Chondrocyte (in vitro differentiated cells): Measurements from ENCODE around the gene YES1. TPM values are rescaled to one million over a fixed set of nuclear protein-coding genes. Genes with fewer than 3 reads are reported as not detected.

Experiments
- DNase-seq: peaks from one replicate; pipeline ENCODE4 v3.0.0; 2021; ENCODE audit warnings: mixed read lengths, low spot score
- H3K27ac Mint-ChIP-seq: one replicate; pipeline ENCODE4 v1.8.0; 2021; ENCODE audit warnings: mild to moderate bottlenecking, moderate library complexity, mixed read lengths; ENCODE audit not compliant: unreplicated experiment
- H3K27me3 Mint-ChIP-seq: 2 replicates; pipeline ENCODE4 v1.8.0; 2021; ENCODE audit warnings: low read depth, mixed read lengths
- H3K36me3 Mint-ChIP-seq: 2 replicates; pipeline ENCODE4 v1.8.0; 2021; ENCODE audit warnings: low read depth, mixed read lengths
- H3K4me1 Mint-ChIP-seq: 2 replicates; pipeline ENCODE4 v1.8.0; 2021; ENCODE audit warnings: low read depth, mild to moderate bottlenecking, mixed read lengths
- H3K4me3 Mint-ChIP-seq: one replicate; pipeline ENCODE4 v1.8.0; 2021; ENCODE audit warnings: mild to moderate bottlenecking, moderate library complexity, mixed read lengths; ENCODE audit not compliant: unreplicated experiment
- H3K9me3 Mint-ChIP-seq: 2 replicates; pipeline ENCODE4 v1.8.0; 2021; ENCODE audit warnings: low read depth, mixed read lengths
- CTCF ChIP-seq: fragments of 200-600 bp; sonication (generic); IDR thresholded peaks from 2 replicates; pipeline ENCODE4 v1.5.0; 2021; ENCODE audit warnings: antibody characterized with exemption, mild to moderate bottlenecking, moderate library complexity
- total RNA-seq: library from RNA; stranded (reverse); gene quantifications from 3 replicates; pipeline ENCODE4 v1.2.1, GENCODE V29; 2021

Gene YES1
- total RNA-seq, 1 donor from 2014 or later: 38.0 TPM

DNA sequence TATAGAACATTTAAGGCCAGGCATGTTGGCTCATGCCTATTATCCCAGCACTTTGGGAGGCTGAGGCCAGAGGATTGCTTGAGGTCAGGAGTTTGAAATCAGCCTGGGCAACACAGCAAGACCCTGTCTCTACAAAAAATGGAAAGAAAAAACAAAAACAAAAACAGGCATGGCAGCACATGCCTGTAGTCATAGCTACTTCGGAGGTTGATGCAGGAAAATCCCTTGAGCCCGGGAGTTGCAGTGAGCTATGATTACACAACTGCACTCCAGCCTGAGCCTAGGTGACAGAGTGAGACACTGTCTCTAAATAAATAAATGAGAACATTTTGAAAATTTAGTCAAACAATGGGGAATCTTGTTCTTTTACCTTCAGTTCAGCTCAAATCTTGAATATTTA, 12.1 kb upstream of the YES1 start:
- no peak for TF ChIP-seq CTCF
- Mint-ChIP-seq H3K4me3 (no peak overlapping the region), H3K9me3 (no peaks in the 10 kb centered on the region), H3K36me3 (no peaks in the 10 kb centered on the region), H3K27me3 (no peaks in the 10 kb centered on the region), H3K27ac (no peak overlapping the region), H3K4me1 (peaks cover 3% of the 10 kb centered on the region)
- no peak for DNase-seq

DNA sequence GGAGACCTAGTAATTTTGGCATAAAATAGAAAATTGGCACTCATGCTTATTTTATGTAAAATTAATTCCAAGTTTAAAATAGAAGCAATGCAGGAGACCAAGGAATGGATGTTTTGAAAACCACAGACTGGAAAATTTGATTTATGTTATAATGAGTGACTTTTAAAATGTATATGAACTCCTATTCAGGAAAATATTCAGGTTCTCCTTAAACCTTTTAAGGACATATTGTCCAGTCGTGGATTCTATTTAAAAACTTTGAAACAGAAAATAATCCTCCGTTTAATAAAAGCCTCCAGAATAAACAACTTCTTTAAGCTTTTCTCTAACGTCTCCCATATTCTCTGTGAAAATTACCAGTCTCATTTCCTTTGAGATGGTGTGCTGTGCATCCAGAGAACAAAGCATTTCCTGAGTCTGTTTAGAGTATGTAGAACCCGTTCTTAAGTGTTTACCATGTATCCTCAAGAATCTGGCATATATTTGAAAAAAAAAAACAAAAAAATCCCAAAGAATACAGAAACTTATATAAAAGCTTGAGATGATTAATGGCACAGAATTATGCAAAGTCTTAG, 8.6 kb upstream of the YES1 start:
- Mint-ChIP-seq H3K27ac (no peak overlapping the region), H3K4me1 (peaks cover 3% of the 10 kb centered on the region), H3K4me3 (no peak overlapping the region), H3K36me3 (no peaks in the 10 kb centered on the region), H3K27me3 (no peaks in the 10 kb centered on the region), H3K9me3 (no peaks in the 10 kb centered on the region)
- TF ChIP-seq CTCF: no peak
- DNase-seq: no peak

DNA sequence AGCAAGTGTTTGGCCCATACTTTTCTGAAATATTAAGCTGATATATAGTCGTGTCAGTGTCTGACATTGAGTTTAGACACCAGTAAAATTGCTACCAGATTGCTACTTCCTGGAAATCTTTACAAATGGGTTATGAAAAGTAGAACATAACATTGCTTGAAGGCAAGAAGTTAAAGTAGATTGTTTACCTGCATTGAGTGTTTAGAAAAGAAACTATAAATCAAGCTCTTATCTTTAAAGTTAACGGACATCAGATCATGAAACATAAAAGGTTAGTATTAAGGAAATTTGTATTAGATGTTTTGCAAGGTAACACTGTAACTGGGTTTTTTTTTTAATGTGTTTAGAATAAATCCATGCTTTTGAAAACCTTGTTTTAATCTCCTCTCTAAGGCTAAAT, 4.8 kb upstream of the YES1 start:
- H3K9me3 Mint-ChIP-seq: no peaks in the 10 kb centered on the region
- H3K27ac Mint-ChIP-seq: no peak overlapping the region
- H3K27me3 Mint-ChIP-seq: no peaks in the 10 kb centered on the region
- H3K4me1 Mint-ChIP-seq: peaks cover 14% of the 10 kb centered on the region
- H3K4me3 Mint-ChIP-seq: no peak overlapping the region
- H3K36me3 Mint-ChIP-seq: no peaks in the 10 kb centered on the region
- DNase-seq: no peak
- TF ChIP-seq CTCF: no peak

- DNase-seq: no peak
- Mint-ChIP-seq H3K27me3 (no peaks in the 10 kb centered on the region), H3K4me3 (no peak overlapping the region), H3K36me3 (no peaks in the 10 kb centered on the region), H3K4me1 (peaks cover 14% of the 10 kb centered on the region), H3K27ac (no peak overlapping the region), H3K9me3 (no peaks in the 10 kb centered on the region)
- TF ChIP-seq CTCF: no peak
These were observed 4.1 kb upstream of the YES1 start for GRCh38 chr18:816088-816653.

- TF ChIP-seq CTCF: no peak
- no peak overlapping the region for H3K27ac Mint-ChIP-seq
- H3K27me3 Mint-ChIP-seq: no peaks in the 10 kb centered on the region
- H3K4me1 Mint-ChIP-seq: peaks cover 18% of the 10 kb centered on the region
- H3K36me3 Mint-ChIP-seq: no peaks in the 10 kb centered on the region
- H3K9me3 Mint-ChIP-seq: no peaks in the 10 kb centered on the region
- no peak overlapping the region for H3K4me3 Mint-ChIP-seq
- no peak for DNase-seq
These were observed 3.3 kb upstream of the YES1 start for GRCh38 chr18:815353-815752.
